GM12878 (cell line): ENCODE data around the gene ARHGAP1. TPM values are rescaled to one million over a fixed set of nuclear protein-coding genes. Genes with fewer than 3 reads are reported as not detected.

Experiments used
- ATAC-seq: fragments of 200-7000 bp; cut with Tn5 transposase; 3 replicates; pipeline ENCODE4 v1.9.1; 2020; ENCODE audit warnings: mild to moderate bottlenecking, moderate library complexity
- BruUV-seq: library from RNA; stranded (reverse); fragments of 400-500 nt; replicated peaks from 2 replicates; lab custom pipeline; 2021; lab: Mats Ljungman, UMichigan
- CTCF ChIA-PET: fragments of 300-600 bp; sonication (Branson Sonifier 250); formaldehyde crosslinking; extraction: SDS; loops from one replicate; lab custom pipeline; 2021; ENCODE audit warnings: inconsistent platforms; lab: Yijun Ruan, JAX
- POLR2A ChIA-PET: fragments of 350-600 bp; formaldehyde crosslinking; extraction: SDS; loops from one replicate; lab custom pipeline; 2021; ENCODE audit warnings: inconsistent platforms; lab: Charles Lee
- RAD21 ChIA-PET: fragments of 300-600 bp; sonication (Branson Sonifier 250); formaldehyde crosslinking; loops from one replicate; lab custom pipeline; 2023; ENCODE audit warnings: antibody characterized with exemption; ENCODE audit not compliant: unreplicated experiment; lab: Charles Lee
- SMC1A ChIA-PET: fragments of 300-600 bp; sonication (Branson Sonifier 250); formaldehyde crosslinking; loops from one replicate; lab custom pipeline; 2023; ENCODE audit not compliant: unreplicated experiment, uncharacterized antibody; lab: Charles Lee
- DNase-seq: peaks from one replicate; pipeline ENCODE4 v3.0.0-alpha.2; 2011; ENCODE audit warnings: low read depth, low spot score
- FAIRE-seq: peaks from 3 replicates; lab custom pipeline; 2011; peaks lifted over from hg19 to GRCh38; lab: Jason Lieb, UNC
- H2AFZ ChIP-seq: 2 replicates; pipeline ENCODE4 v1.6.0; 2011; ENCODE audit warnings: low read depth, low read length, control low read depth; ENCODE audit not compliant: control insufficient read depth
- H3K27ac ChIP-seq: 2 replicates; pipeline ENCODE4 v1.5.1; 2011; ENCODE audit warnings: control low read depth; ENCODE audit not compliant: control insufficient read depth, insufficient read depth
- H3K27me3 ChIP-seq, 2 experiments: replicated peaks in 1 of 2; 2 replicates each; pipeline versions ENCODE4 v1.6.0 to v1.6.1; 2011; ENCODE audit warnings: low read length in 1 of 2; ENCODE audit not compliant: control insufficient read depth in 2 of 2, insufficient read depth in 2 of 2
- H3K36me3 ChIP-seq, 2 experiments: 2 replicates each; pipeline ENCODE4 v1.5.1; 2011; ENCODE audit warnings: low read length in 1 of 2; ENCODE audit not compliant: control insufficient read depth in 2 of 2, insufficient read depth in 2 of 2
- H3K4me1 ChIP-seq: 2 replicates; pipeline ENCODE4 v1.6.1; 2011; ENCODE audit warnings: mild to moderate bottlenecking, low read length, moderate library complexity, mixed read lengths; ENCODE audit not compliant: control insufficient read depth, insufficient read depth
- H3K4me2 ChIP-seq: 2 replicates; pipeline ENCODE4 v1.6.0; 2011; ENCODE audit warnings: control low read depth; ENCODE audit not compliant: control insufficient read depth, insufficient read depth
- H3K4me3 ChIP-seq: fragments of 200-600 bp; sonication (generic); 2 replicates; pipeline ENCODE4 v1.5.1; 2016
- H3K79me2 ChIP-seq: 2 replicates; pipeline ENCODE4 v1.6.0; 2011; ENCODE audit warnings: low read length; ENCODE audit not compliant: control insufficient read depth, insufficient read depth
- H3K9ac ChIP-seq: 2 replicates; pipeline ENCODE4 v1.8.0; 2011; ENCODE audit warnings: low read length, control low read depth, mixed read lengths; ENCODE audit not compliant: control insufficient read depth, insufficient read depth
- H3K9me3 ChIP-seq: replicated peaks from 3 replicates; pipeline ENCODE4 v1.5.1; 2011; ENCODE audit warnings: mild to moderate bottlenecking, low read length; ENCODE audit not compliant: control insufficient read depth, insufficient read depth
- H4K20me1 ChIP-seq: 2 replicates; pipeline ENCODE4 v1.6.0; 2011; ENCODE audit not compliant: control insufficient read depth, insufficient read depth
- ETV6 ChIP-seq, 2 experiments: fragments of 450-650 bp in 1 of 2; IDR thresholded peaks in 1 of 2; conservative IDR thresholded peaks in 1 of 2; 2 replicates each; pipeline ENCODE4 v1.6.1; 2014; ENCODE audit warnings: antibody characterized with exemption in 1 of 2, borderline replicate concordance in 1 of 2, low read depth in 1 of 2, mild to moderate bottlenecking in 1 of 2, moderate library complexity in 1 of 2
- EZH2 ChIP-seq: IDR thresholded peaks from 2 replicates; pipeline ENCODE4 v1.6.1; 2012; ENCODE audit warnings: low read depth, mild to moderate bottlenecking, control low read depth, inconsistent platforms, low read length, borderline replicate concordance; ENCODE audit not compliant: control insufficient read depth
- FOXK2 ChIP-seq: fragments of 450-650 bp; IDR thresholded peaks from 2 replicates; pipeline ENCODE4 v1.6.1; 2017; ENCODE audit warnings: mild to moderate bottlenecking, moderate library complexity
- JUNB ChIP-seq: IDR thresholded peaks from 2 replicates; pipeline ENCODE4 v1.6.1; 2016; ENCODE audit warnings: antibody characterized with exemption, mild to moderate bottlenecking
- POLR2A ChIP-seq: IDR thresholded peaks from 2 replicates; pipeline ENCODE4 v1.6.1; 2011; ENCODE audit warnings: low read depth, mild to moderate bottlenecking, low read length
- POU2F2 ChIP-seq: IDR thresholded peaks from 3 replicates; pipeline ENCODE4 v1.6.1; 2011; ENCODE audit warnings: low read depth, mild to moderate bottlenecking, low read length, borderline replicate concordance
- RBBP5 ChIP-seq: fragments of 200-600 bp; sonication (generic); conservative IDR thresholded peaks from 2 replicates; pipeline ENCODE4 v1.6.1; 2016
- SUPT20H ChIP-seq: IDR thresholded peaks from 2 replicates; pipeline ENCODE4 v1.6.1; 2011; ENCODE audit warnings: low read depth, mild to moderate bottlenecking, low read length, moderate library complexity, borderline replicate concordance; ENCODE audit not compliant: control insufficient read depth
- USF2 ChIP-seq: IDR thresholded peaks from 2 replicates; pipeline ENCODE4 v1.6.1; 2011; ENCODE audit warnings: low read depth, low read length, improper control_type of control experiment, borderline replicate concordance
- ZBED1 ChIP-seq: IDR thresholded peaks from 2 replicates; pipeline ENCODE4 v1.6.1; 2016; ENCODE audit warnings: borderline replicate concordance
- WGBS: methylation state at CpG from one replicate; pipeline ENCODE4 v1.1.6; 2016; ENCODE audit warnings: low lambda C conversion rate; ENCODE audit not compliant: insufficient replicate concordance, insufficient coverage; ENCODE audit errors: missing lambda C conversion rate; 5-methylcytosine and 5-hydroxymethylcytosine counted together
- in situ Hi-C: fragments of 300-500 bp; cut with MboI; formaldehyde crosslinking; loops from 9 replicates; pipeline ENCODE4 v1.14.3; 2018; ENCODE audit warnings: mixed read lengths
- intact Hi-C: fragments of 100-400 bp; cut with micrococcal nuclease; formaldehyde crosslinking; loops from one replicate; pipeline ENCODE4 v1.14.2; 2022; ENCODE audit not compliant: unreplicated experiment
- polyA plus RNA-seq, 11 experiments: library from polyadenylated mRNA; depleted of rRNA in 4 of 11; unstranded in 6 of 11; stranded (reverse) in 5 of 11; fragments of >200 nt; fragmentation: Nextera tagmentation in 4 of 11; fragmentation: Illumina TruSeq in 1 of 11; extraction: Ambion mirVana in 4 of 11; extraction: Trizol in 1 of 11; gene quantifications; 1 replicate in 1 of 11; 2 replicates in 10 of 11; pipeline versions ENCODE4 v1.2.1 to v1.2.3, GENCODE V29; 2011 to 2016; ENCODE audit warnings: inconsistent platforms in 2 of 11, missing spikeins in 2 of 11, low read depth in 1 of 11
- total RNA-seq, 4 experiments: library from RNA; depleted of rRNA in 3 of 4; stranded (reverse); fragments of >200 nt in 3 of 4; fragmentation: Illumina TruSeq in 1 of 4; extraction: Trizol in 1 of 4; gene quantifications; 2 replicates each; pipeline versions ENCODE4 v1.2.1 to v1.2.3, GENCODE V29; 2013 to 2021
- TF ChIP-seq, protein P1 (sequence below): fragments of 450-650 bp; conservative IDR thresholded peaks from 2 replicates; pipeline ENCODE4 v1.6.1; 2017; ENCODE audit warnings: mild to moderate bottlenecking, moderate library complexity

ARHGAP1 gene
- total and polyA plus RNA-seq, 10 of the 15 experiments (the other 5 are each of a cell fraction or from before 2014, with no cell fraction given), result 4.3 to 45.5 (median 23.2) TPM

DNA sequence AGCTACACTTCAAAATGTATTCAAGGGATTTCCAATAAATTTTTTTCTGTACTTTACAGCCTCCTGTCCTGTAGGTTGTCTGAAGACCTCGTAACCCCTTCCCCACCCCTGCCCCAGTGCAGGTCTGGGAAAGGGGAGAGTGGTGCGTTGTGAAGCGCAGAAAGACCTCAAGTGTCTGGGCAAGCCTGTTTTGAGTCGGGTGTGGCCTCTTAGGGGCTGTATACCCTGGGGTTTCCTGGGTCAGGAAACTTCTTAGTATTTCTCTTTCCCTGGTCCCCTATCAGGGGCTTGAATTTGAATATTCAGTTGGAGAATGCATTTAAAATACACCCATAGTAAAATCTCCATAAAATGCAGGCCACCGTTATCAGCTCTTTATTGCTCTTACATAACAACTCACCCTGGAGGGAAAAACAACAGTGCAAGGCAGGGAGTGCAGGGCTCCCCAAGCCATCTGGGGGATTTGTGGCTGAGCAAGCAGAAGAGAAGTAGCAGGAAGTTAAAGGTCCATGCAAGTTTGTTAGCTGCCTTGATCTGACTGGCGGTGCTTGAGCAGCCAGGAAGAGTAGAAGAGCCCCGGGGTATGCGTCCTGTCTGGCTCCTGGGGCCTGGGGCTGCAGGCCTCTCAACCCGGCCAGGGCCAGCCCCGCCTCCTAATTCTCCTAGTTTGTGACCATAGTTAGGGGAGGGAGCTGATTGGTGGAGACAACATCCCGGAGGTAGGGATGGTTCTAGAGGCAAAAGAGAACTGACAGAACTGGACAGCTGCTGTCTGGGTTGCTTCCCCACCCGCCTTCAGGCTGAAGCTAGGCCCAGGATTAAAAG lies 25.7 kb downstream of the ARHGAP1 start (continued):
- TF ChIP-seq, protein P1, sequence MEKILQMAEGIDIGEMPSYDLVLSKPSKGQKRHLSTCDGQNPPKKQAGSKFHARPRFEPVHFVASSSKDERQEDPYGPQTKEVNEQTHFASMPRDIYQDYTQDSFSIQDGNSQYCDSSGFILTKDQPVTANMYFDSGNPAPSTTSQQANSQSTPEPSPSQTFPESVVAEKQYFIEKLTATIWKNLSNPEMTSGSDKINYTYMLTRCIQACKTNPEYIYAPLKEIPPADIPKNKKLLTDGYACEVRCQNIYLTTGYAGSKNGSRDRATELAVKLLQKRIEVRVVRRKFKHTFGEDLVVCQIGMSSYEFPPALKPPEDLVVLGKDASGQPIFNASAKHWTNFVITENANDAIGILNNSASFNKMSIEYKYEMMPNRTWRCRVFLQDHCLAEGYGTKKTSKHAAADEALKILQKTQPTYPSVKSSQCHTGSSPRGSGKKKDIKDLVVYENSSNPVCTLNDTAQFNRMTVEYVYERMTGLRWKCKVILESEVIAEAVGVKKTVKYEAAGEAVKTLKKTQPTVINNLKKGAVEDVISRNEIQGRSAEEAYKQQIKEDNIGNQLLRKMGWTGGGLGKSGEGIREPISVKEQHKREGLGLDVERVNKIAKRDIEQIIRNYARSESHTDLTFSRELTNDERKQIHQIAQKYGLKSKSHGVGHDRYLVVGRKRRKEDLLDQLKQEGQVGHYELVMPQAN, result no peak
- no peak for TF ChIP-seq RBBP5
- TF ChIP-seq JUNB, result no peak
- no peak for TF ChIP-seq FOXK2
- TF ChIP-seq ETV6 (conservative IDR thresholded peaks at IDR 0.05 in 1 of 2, IDR thresholded peaks at IDR 0.05 in 1 of 2; ENCODE audit: borderline replicate concordance in 1 of 2, low read depth in 1 of 2), result no peak
- no peak for TF ChIP-seq ZBED1

- Histone ChIP-seq H3K9ac (no peak overlapping the region), H4K20me1 (no peaks in the 10 kb centered on the region), H3K27me3 (no peaks in the 10 kb centered on the region), H3K4me3 (no peak overlapping the region), H2AFZ (no peak overlapping the region), H3K36me3 (peaks cover 15 to 16% of the 10 kb centered on the region in 2 experiments), H3K27ac (no peak overlapping the region), H3K79me2 (no peaks in the 10 kb centered on the region), H3K4me2 (no peak overlapping the region), H3K9me3 (no peaks in the 10 kb centered on the region), H3K4me1 (no peaks in the 10 kb centered on the region)
- 73% methylated on average over 6 of the region's 6 CpGs for WGBS
- intact Hi-C loops, result no loop called here
- ChIA-PET RAD21 (no interaction called here), SMC1A (interaction anchor here (0.9 to 1.3 kb wide), 2 partner anchors 14 to 228 kb away, joined by 3 read pairs; no protein-coding TSS in a partner anchor), CTCF (interaction anchor here (1.2 kb wide), 1 partner anchor 285 kb away, joined by 5 read pairs; no protein-coding TSS in a partner anchor), POLR2A (no interaction called here)
- ATAC-seq (no peak), DNase-seq (no peak), FAIRE-seq (no peak)
- no peak for TF ChIP-seq EZH2
- no peak for TF ChIP-seq USF2
- no peak for TF ChIP-seq SUPT20H
- 0 out of 2 replicates have a peak, but pooled peaks have one; percentile 23 for TF ChIP-seq POLR2A
- TF ChIP-seq POU2F2, result no peak
- no TSS peak for BruUV-seq
- in situ Hi-C loops, result no loop called here
Observed at GRCh38 chr11:46673713-46674462, 26.5 kb downstream of the ARHGAP1 start.
